Smooth muscle cell (in vitro differentiated cells): Measurements from ENCODE around the gene SLC4A4. TPM values are rescaled to one million over a fixed set of nuclear protein-coding genes. Genes with fewer than 3 reads are reported as not detected.

Source experiments
- DNase-seq: peaks from one replicate; lab custom pipeline; 2025; ENCODE audit not compliant: unreplicated experiment; lab: John Stamatoyannopoulos, UW
- H2AFZ ChIP-seq: fragments of 200-600 bp; sonication (generic); 2 replicates; pipeline ENCODE4 v1.6.0; 2016; ENCODE audit warnings: antibody characterized with exemption, low read depth, mild to moderate bottlenecking
- H3F3A ChIP-seq: fragments of 200-600 bp; sonication (generic); 2 replicates; pipeline ENCODE4 v1.6.0; 2017; ENCODE audit warnings: antibody characterized with exemption, low read depth
- H3K27ac ChIP-seq: fragments of 200-600 bp; sonication (generic); 2 replicates; pipeline ENCODE4 v1.5.1; 2016; ENCODE audit warnings: low read depth, mild to moderate bottlenecking
- H3K27me3 ChIP-seq: fragments of 200-600 bp; sonication (generic); 2 replicates; pipeline ENCODE4 v1.6.1; 2016; ENCODE audit warnings: low read depth, mild to moderate bottlenecking
- H3K36me3 ChIP-seq: fragments of 200-600 bp; sonication (generic); 2 replicates; pipeline ENCODE4 v1.5.1; 2016; ENCODE audit warnings: low read depth
- H3K4me1 ChIP-seq: fragments of 200-600 bp; sonication (generic); 2 replicates; pipeline ENCODE4 v1.5.1; 2016; ENCODE audit warnings: low read depth
- H3K4me2 ChIP-seq: fragments of 200-600 bp; sonication (generic); 2 replicates; pipeline ENCODE4 v1.6.0; 2016; ENCODE audit warnings: mild to moderate bottlenecking
- H3K4me3 ChIP-seq: fragments of 200-600 bp; sonication (generic); 2 replicates; pipeline ENCODE4 v1.5.1; 2016; ENCODE audit warnings: mild to moderate bottlenecking
- H3K79me2 ChIP-seq: fragments of 200-600 bp; sonication (generic); 2 replicates; pipeline ENCODE4 v1.6.0; 2016; ENCODE audit warnings: low read depth, mild to moderate bottlenecking
- H3K9ac ChIP-seq: fragments of 200-600 bp; sonication (generic); 2 replicates; pipeline ENCODE4 v1.6.0; 2016; ENCODE audit warnings: low read depth
- H3K9me3 ChIP-seq: fragments of 200-600 bp; sonication (generic); replicated peaks from 2 replicates; pipeline ENCODE4 v1.5.1; 2016; ENCODE audit warnings: low read depth
- H4K20me1 ChIP-seq: fragments of 200-600 bp; sonication (generic); 2 replicates; pipeline ENCODE4 v1.6.0; 2016; ENCODE audit warnings: low read depth
- CTCF ChIP-seq: fragments of 200-600 bp; sonication (generic); IDR thresholded peaks from 2 replicates; pipeline ENCODE4 v1.5.1; 2017; ENCODE audit warnings: borderline replicate concordance, mild to moderate bottlenecking, antibody characterized with exemption; ENCODE audit not compliant: insufficient read depth, poor library complexity, severe bottlenecking
- WGBS: methylation state at CpG from one replicate; pipeline ENCODE4 v1.1.7; 2016; ENCODE audit warnings: low lambda C conversion rate; 5-methylcytosine and 5-hydroxymethylcytosine counted together
- polyA plus RNA-seq: library from polyadenylated mRNA; unstranded; fragments of >200 nt; fragmentation: Nextera tagmentation; extraction: Ambion mirVana; gene quantifications from 2 replicates; pipeline ENCODE4 v1.2.1, GENCODE V29; 2016
- total RNA-seq: library from RNA; depleted of rRNA; stranded (reverse); fragments of >200 nt; gene quantifications from 2 replicates; pipeline ENCODE4 v1.2.3, GENCODE V29; 2014

Gene SLC4A4
- total and polyA plus RNA-seq, 2 experiments from 2014 or later = 1.2 to 4.1 TPM

DNA sequence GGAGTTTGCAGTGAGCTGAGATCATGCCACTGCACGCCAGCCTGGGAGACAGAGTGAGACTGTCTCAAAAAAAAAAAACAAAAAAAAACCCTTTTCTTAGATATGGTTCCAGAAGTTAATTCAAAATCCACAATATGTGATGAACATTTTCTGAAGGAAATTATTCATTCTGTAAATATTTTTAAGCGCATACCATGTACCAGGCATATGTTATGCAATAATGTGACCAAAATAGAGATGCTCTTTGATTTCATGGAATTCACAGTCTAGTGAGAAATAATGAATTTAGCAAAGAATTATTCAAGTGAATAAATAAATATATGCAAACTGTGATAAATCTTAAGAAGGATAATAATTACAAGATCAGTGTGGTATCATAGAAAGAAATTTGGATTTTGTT lies 270.3 kb downstream of the SLC4A4 start:
- no peak overlapping the region for H3K27ac ChIP-seq
- no peak for TF ChIP-seq CTCF
- H3K79me2 ChIP-seq = no peaks in the 10 kb centered on the region
- H2AFZ ChIP-seq = no peak overlapping the region
- no peak overlapping the region for H3K4me2 ChIP-seq
- H3K36me3 ChIP-seq = no peaks in the 10 kb centered on the region
- H3K9ac ChIP-seq = no peak overlapping the region
- no peak for DNase-seq
- no peaks in the 10 kb centered on the region for H4K20me1 ChIP-seq
- H3K27me3 ChIP-seq = no peaks in the 10 kb centered on the region
- H3K4me1 ChIP-seq = no peaks in the 10 kb centered on the region
- no peaks in the 10 kb centered on the region for H3K9me3 ChIP-seq
- H3F3A ChIP-seq = no peaks in the 10 kb centered on the region
- WGBS = 92% methylated on average over 2 of the region's 2 CpGs
- no peak overlapping the region for H3K4me3 ChIP-seq

- H3K4me3 ChIP-seq = no peak overlapping the region
- no peak overlapping the region for H3K9ac ChIP-seq
- no peak for DNase-seq
- H3K9me3 ChIP-seq = no peaks in the 10 kb centered on the region
- no peaks in the 10 kb centered on the region for H3K36me3 ChIP-seq
- no peaks in the 10 kb centered on the region for H4K20me1 ChIP-seq
- H3K4me1 ChIP-seq = no peaks in the 10 kb centered on the region
- no peaks in the 10 kb centered on the region for H3F3A ChIP-seq
- H2AFZ ChIP-seq = no peak overlapping the region
- H3K27ac ChIP-seq = no peak overlapping the region
- TF ChIP-seq CTCF = no peak
- H3K27me3 ChIP-seq = no peaks in the 10 kb centered on the region
- no peak overlapping the region for H3K4me2 ChIP-seq
- no peaks in the 10 kb centered on the region for H3K79me2 ChIP-seq
Measured at GRCh38 chr4:71609651-71610050, 270.8 kb downstream of the SLC4A4 start.

DNA sequence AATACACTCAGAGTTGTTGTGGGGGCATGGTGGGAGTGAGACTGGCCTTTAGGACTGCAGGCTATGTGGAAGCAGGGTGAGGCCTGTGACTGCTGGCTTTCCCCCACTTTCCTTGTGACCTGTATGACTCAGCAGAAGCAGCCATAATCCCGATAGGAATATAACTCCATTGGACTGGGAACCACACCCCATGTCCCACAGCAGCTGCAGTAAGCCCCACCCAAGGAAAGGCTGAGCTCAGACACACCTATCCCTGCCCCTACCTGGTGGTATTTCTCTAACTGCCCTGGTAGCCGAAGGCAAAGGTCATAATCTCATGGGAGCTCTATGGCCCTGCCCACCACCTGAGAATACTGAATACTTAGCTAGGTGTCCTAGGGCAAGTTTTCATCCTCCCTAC lies 275.8 kb downstream of the SLC4A4 start:
- Histone ChIP-seq H3K79me2 (no peaks in the 10 kb centered on the region), H3F3A (no peaks in the 10 kb centered on the region), H3K27ac (no peak overlapping the region), H3K9me3 (no peaks in the 10 kb centered on the region), H3K36me3 (no peaks in the 10 kb centered on the region), H4K20me1 (no peaks in the 10 kb centered on the region), H3K9ac (no peak overlapping the region), H3K4me2 (no peak overlapping the region), H3K27me3 (no peaks in the 10 kb centered on the region), H2AFZ (no peak overlapping the region), H3K4me1 (no peaks in the 10 kb centered on the region), H3K4me3 (no peak overlapping the region)
- WGBS = 95% methylated on average over 2 of the region's 2 CpGs
- TF ChIP-seq CTCF = no peak
- DNase-seq = no peak

- no peak overlapping the region for H2AFZ ChIP-seq
- no peaks in the 10 kb centered on the region for H4K20me1 ChIP-seq
- H3K79me2 ChIP-seq = no peaks in the 10 kb centered on the region
- 96% methylated on average over 3 of the region's 3 CpGs for WGBS
- TF ChIP-seq CTCF = no peak
- no peaks in the 10 kb centered on the region for H3K36me3 ChIP-seq
- DNase-seq = no peak
- H3K27ac ChIP-seq = no peak overlapping the region
- no peaks in the 10 kb centered on the region for H3K4me1 ChIP-seq
- no peak overlapping the region for H3K4me2 ChIP-seq
- no peaks in the 10 kb centered on the region for H3K27me3 ChIP-seq
- H3K9ac ChIP-seq = no peak overlapping the region
- H3K4me3 ChIP-seq = no peak overlapping the region
- no peaks in the 10 kb centered on the region for H3F3A ChIP-seq
- no peaks in the 10 kb centered on the region for H3K9me3 ChIP-seq
Measured at GRCh38 chr4:71616168-71616811, 277.5 kb downstream of the SLC4A4 start.
